ENCODE data around the gene MACIR. TPM values are rescaled to one million over a fixed set of nuclear protein-coding genes. Genes with fewer than 3 reads are reported as not detected.

MACIR gene
- total RNA-seq, 1 experiment from 2014 or later, result 21.0 TPM

DNA sequence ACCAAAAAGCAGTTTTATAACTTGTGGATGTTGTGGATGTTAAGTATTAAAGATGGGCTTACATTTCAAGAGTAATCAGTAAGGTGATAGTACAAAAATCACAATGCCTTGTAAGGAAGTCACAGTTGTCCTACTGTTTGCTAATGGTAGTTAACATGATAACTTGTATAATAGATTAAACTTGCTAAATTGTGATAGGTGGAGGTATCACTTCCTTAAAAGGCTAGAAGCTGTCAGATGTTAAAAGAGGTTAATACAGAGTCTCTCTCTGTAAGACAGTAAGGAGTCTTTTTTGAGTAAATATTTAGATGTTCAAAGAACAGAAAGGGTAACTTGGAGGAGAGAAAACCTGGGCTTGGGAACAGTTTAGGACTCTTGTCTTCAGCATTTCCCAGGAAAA lies 14.2 kb upstream of the MACIR start:
- Histone ChIP-seq H3K36me3 (ENCODE audit: low read depth) (no peaks in the 10 kb centered on the region), H3F3A (ENCODE audit: insufficient read depth, low read depth) (no peaks in the 10 kb centered on the region), H3K27ac (no peak overlapping the region), H3K4me3 (no peak overlapping the region), H4K20me1 (ENCODE audit: insufficient read depth) (no peaks in the 10 kb centered on the region), H3K9me2 (ENCODE audit: insufficient read depth) (no peaks in the 10 kb centered on the region), H3K27me3 (ENCODE audit: insufficient read depth, low read depth) (no peaks in the 10 kb centered on the region), H3K9me3 (ENCODE audit: insufficient read depth, low read depth) (no peaks in the 10 kb centered on the region), H3K4me1 (replicated peaks; ENCODE audit: insufficient read depth) (no peaks in the 10 kb centered on the region), H3K4me2 (no peak overlapping the region), H2AFZ (no peak overlapping the region), H3K79me2 (ENCODE audit: low read depth) (no peaks in the 10 kb centered on the region)
- DNase-seq, result no peak
- ChIA-PET CTCF (no interaction called here), POLR2A (ENCODE audit: unreplicated experiment) (no interaction called here)
- BruUV-seq (replicated peaks), result no TSS peak
- intact Hi-C loops (cut with micrococcal nuclease; ENCODE audit: unreplicated experiment), result no loop called here
- no peak for TF ChIP-seq EZH2 (IDR thresholded peaks at IDR 0.05; ENCODE audit: low read depth)
- TF ChIP-seq, protein P1, sequence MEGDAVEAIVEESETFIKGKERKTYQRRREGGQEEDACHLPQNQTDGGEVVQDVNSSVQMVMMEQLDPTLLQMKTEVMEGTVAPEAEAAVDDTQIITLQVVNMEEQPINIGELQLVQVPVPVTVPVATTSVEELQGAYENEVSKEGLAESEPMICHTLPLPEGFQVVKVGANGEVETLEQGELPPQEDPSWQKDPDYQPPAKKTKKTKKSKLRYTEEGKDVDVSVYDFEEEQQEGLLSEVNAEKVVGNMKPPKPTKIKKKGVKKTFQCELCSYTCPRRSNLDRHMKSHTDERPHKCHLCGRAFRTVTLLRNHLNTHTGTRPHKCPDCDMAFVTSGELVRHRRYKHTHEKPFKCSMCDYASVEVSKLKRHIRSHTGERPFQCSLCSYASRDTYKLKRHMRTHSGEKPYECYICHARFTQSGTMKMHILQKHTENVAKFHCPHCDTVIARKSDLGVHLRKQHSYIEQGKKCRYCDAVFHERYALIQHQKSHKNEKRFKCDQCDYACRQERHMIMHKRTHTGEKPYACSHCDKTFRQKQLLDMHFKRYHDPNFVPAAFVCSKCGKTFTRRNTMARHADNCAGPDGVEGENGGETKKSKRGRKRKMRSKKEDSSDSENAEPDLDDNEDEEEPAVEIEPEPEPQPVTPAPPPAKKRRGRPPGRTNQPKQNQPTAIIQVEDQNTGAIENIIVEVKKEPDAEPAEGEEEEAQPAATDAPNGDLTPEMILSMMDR (conservative IDR thresholded peaks at IDR 0.05), result no peak

DNA sequence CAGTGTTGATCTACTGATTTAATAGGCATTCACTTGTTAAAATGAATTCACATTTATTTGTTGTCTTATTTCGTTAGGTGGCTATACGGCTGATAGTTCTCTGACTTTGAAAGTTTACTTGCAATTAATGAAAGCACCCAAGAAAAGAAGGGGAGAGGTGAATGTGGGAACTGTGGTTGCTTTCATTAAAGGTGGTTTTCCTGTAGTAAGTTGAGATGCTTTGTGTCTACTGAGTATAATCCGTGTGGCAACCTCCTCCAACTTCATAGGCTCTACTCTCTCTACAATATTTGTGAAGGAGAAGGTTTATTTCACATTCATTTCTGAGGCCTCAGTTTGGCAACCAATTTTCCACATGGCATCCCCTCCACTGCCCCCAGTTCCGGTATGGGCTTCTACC lies 12.8 kb upstream of the MACIR start:
- no peak overlapping the region for H3K27ac ChIP-seq
- no peak overlapping the region for H3K4me3 ChIP-seq
- DNase-seq, result no peak
- no peak overlapping the region for H3K4me2 ChIP-seq
- H3K36me3 ChIP-seq (ENCODE audit: low read depth), result no peaks in the 10 kb centered on the region
- H4K20me1 ChIP-seq (ENCODE audit: insufficient read depth), result no peaks in the 10 kb centered on the region
- no peaks in the 10 kb centered on the region for H3K9me3 ChIP-seq (ENCODE audit: insufficient read depth, low read depth)
- H3F3A ChIP-seq (ENCODE audit: insufficient read depth, low read depth), result no peaks in the 10 kb centered on the region
- H2AFZ ChIP-seq, result no peak overlapping the region
- H3K4me1 ChIP-seq (replicated peaks; ENCODE audit: insufficient read depth), result no peaks in the 10 kb centered on the region
- no peaks in the 10 kb centered on the region for H3K27me3 ChIP-seq (ENCODE audit: insufficient read depth, low read depth)
- BruUV-seq (replicated peaks), result no TSS peak
- no peaks in the 10 kb centered on the region for H3K79me2 ChIP-seq (ENCODE audit: low read depth)
- ChIA-PET POLR2A (ENCODE audit: unreplicated experiment) (no interaction called here), CTCF (no interaction called here)
- no peaks in the 10 kb centered on the region for H3K9me2 ChIP-seq (ENCODE audit: insufficient read depth)
- intact Hi-C loops (cut with micrococcal nuclease; ENCODE audit: unreplicated experiment), result no loop called here
- TF ChIP-seq, protein P1 (conservative IDR thresholded peaks at IDR 0.05), result no peak
- TF ChIP-seq EZH2 (IDR thresholded peaks at IDR 0.05; ENCODE audit: low read depth), result no peak

DNA sequence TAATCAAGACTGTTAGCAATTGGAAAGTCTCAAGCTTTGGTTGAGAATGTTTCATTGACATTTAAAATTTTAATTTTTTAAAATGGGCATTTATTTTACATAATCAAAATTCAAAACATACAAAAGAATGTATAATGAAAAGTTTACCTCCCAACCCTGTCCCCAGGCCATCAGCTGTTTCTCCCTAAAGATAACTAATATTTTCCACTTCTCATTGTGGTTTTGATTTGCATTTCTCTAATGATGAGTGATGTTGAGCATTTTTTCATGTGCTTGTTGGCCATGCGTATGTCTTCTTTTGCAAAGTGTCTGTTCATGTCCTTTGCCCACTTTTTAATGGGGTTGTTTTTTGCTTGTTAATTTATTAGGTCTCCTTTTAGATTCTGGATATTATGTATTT lies 11.4 kb upstream of the MACIR start:
- H3K27ac ChIP-seq, result no peak overlapping the region
- POLR2A ChIA-PET (ENCODE audit: unreplicated experiment), result no interaction called here
- no peaks in the 10 kb centered on the region for H3K27me3 ChIP-seq (ENCODE audit: insufficient read depth, low read depth)
- no peaks in the 10 kb centered on the region for H3K9me2 ChIP-seq (ENCODE audit: insufficient read depth)
- no peak for TF ChIP-seq EZH2 (IDR thresholded peaks at IDR 0.05; ENCODE audit: low read depth)
- TF ChIP-seq, protein P1 (conservative IDR thresholded peaks at IDR 0.05), result no peak
- intact Hi-C loops (cut with micrococcal nuclease; ENCODE audit: unreplicated experiment), result no loop called here
- H3K36me3 ChIP-seq (ENCODE audit: low read depth), result no peaks in the 10 kb centered on the region
- no peaks in the 10 kb centered on the region for H3K4me1 ChIP-seq (replicated peaks; ENCODE audit: insufficient read depth)
- CTCF ChIA-PET, result no interaction called here
- no peaks in the 10 kb centered on the region for H3K79me2 ChIP-seq (ENCODE audit: low read depth)
- no peaks in the 10 kb centered on the region for H3F3A ChIP-seq (ENCODE audit: insufficient read depth, low read depth)
- no peak for DNase-seq
- no peak overlapping the region for H2AFZ ChIP-seq
- BruUV-seq (replicated peaks), result no TSS peak
- H4K20me1 ChIP-seq (ENCODE audit: insufficient read depth), result no peaks in the 10 kb centered on the region
- H3K4me3 ChIP-seq, result no peak overlapping the region
- no peaks in the 10 kb centered on the region for H3K9me3 ChIP-seq (ENCODE audit: insufficient read depth, low read depth)
- no peak overlapping the region for H3K4me2 ChIP-seq

All from PC-9 (cell line).